Measurements from ENCODE around the gene GAL3ST1.

DNA sequence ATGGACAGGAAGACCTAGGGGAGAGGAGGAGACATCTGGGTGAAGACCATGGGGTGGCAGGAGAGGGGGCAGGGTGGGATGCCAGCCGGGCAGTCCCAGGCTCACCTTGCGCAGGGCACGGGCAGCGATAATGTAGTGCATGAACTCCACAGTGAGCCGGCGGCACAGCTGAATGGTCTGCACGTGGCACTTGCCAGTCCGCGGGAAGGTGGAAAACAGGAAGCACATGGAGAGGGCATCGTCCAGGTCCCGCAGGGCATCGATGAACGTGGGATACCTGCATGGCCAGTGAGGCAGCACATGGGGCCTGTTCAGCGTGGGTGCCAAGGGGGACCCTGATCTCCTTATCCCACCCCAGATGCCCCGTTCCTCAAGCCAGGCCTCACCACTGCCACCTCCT is 10.0 kb upstream of the GAL3ST1 start:
- TF ChIP-seq, protein P1, sequence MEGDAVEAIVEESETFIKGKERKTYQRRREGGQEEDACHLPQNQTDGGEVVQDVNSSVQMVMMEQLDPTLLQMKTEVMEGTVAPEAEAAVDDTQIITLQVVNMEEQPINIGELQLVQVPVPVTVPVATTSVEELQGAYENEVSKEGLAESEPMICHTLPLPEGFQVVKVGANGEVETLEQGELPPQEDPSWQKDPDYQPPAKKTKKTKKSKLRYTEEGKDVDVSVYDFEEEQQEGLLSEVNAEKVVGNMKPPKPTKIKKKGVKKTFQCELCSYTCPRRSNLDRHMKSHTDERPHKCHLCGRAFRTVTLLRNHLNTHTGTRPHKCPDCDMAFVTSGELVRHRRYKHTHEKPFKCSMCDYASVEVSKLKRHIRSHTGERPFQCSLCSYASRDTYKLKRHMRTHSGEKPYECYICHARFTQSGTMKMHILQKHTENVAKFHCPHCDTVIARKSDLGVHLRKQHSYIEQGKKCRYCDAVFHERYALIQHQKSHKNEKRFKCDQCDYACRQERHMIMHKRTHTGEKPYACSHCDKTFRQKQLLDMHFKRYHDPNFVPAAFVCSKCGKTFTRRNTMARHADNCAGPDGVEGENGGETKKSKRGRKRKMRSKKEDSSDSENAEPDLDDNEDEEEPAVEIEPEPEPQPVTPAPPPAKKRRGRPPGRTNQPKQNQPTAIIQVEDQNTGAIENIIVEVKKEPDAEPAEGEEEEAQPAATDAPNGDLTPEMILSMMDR (conservative IDR thresholded peaks at IDR 0.05; ENCODE audit: low read length) = no peak
- no peak for TF ChIP-seq EZH2phosphoT487 (IDR thresholded peaks at IDR 0.05; ENCODE audit: borderline replicate concordance, low read depth, low read length)
